Stimulated activated CD8-positive, alpha-beta memory T cell treated with anti-CD3 and anti-CD28 coated beads, Interleukin-12 subunit alpha, Interleukin-12 subunit beta, amount 100 ng/mL, for 24 hours (primary cell): ENCODE measurements around the gene ATP2B1.
"Not testable (repeated sequence)": the region's sequence is repeated elsewhere in the genome, so short reads cannot be mapped to it uniquely, and the experiment has no call there.

ENCODE experiments used
- DNase-seq: peaks from one replicate; pipeline ENCODE4 v3.0.0-alpha.2; 2020; ENCODE audit errors: extremely low read depth

Gene ATP2B1

DNA sequence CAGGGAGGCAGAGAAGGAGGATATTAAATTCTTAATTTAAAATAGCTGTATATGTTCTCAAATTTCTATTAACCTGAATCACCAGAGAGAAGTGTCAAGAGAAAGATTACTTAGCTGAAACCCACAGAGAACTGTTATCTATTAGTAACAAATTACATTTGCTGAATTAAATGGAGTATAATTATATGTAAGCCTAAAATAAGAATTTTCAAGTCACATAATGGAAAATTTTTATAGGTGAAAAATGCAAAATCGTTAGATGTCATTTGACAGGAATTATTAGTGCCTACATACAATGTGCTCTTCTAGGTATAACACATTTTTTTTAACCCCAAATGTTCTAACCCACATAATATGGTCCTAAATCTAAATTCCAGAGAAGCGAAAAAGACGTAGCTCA is 4.1 kb upstream of the ATP2B1 start:
- no peak for DNase-seq

DNA sequence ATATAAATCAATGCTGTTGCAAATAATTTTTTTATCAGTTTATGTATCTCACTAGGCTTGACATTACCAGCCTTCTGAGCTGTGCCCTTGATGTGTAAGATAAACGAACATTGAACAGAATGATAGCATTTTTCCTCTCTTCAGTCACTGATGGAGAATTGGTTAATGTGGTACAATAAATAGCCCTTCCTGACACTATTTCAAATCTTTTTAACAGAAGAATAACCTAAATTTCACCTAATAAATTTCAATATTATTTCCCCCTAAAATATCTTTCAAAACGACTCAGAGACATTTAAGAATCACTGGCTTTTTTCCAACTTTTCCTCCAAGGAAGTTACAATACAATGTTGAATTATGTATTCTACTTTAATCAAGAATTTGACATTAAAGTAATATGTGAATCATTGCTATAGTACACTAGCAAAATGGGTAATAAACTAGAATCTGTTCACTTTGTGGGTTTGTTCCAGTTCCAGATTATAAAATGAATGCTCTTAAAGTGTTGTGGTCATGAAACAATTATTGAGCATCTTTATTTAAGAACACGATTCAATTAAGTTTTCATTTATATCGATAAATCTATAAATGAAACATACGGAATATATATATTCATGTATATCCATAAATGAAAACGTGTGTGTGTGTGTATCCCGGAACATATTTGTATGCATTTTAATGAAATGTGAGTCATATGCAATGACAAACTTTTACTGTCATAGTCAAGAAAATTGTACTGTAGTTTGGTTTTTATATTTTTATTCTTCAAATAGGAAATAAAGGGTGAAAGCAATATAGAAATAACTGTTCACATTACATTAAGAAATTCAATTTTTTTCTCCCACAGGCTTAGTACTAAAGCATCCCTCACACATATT is 2.5 kb upstream of the ATP2B1 start:
- DNase-seq, result no peak

DNA sequence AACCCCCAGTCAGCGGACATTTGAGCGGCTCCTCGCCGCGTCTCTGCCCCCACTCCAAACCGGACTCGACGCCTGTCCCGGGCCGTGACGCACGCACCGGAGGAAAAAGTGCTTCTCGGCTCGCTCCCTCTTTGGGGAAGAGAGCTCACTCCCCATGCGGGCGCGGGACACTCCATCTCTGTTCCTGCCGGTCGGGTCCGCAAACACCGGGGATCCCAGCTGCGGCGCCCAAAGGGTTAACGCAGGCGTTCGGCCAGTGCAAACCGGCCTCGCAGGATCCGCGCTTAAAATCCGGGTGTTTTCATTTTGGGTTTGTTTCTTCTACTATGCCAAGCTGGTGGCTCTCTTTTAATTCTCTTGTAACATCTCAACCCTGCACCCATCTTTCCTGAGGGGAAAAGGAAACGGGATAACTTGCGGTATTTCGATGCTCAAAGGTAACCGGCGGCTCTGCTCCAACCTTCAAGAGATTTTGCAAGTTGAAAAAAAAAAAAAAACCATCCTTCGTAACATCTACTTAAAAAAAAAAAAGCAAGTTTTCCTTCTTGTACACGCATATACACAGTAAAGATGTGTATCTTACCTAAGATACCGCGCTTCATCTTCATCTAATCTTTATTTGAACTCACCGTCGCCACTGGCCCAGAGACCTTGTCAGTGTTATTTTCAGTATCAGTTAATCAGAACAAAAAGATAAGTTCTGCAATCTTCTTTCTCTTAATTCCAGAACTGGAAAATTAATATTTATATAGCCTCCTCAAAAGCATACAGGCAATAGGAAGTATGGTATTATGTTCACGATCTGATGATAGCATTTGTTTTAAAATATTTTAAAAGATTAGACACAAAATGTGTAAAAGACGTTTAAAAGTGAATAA is 1.6 kb upstream of the ATP2B1 start:
- no peak for DNase-seq

DNA sequence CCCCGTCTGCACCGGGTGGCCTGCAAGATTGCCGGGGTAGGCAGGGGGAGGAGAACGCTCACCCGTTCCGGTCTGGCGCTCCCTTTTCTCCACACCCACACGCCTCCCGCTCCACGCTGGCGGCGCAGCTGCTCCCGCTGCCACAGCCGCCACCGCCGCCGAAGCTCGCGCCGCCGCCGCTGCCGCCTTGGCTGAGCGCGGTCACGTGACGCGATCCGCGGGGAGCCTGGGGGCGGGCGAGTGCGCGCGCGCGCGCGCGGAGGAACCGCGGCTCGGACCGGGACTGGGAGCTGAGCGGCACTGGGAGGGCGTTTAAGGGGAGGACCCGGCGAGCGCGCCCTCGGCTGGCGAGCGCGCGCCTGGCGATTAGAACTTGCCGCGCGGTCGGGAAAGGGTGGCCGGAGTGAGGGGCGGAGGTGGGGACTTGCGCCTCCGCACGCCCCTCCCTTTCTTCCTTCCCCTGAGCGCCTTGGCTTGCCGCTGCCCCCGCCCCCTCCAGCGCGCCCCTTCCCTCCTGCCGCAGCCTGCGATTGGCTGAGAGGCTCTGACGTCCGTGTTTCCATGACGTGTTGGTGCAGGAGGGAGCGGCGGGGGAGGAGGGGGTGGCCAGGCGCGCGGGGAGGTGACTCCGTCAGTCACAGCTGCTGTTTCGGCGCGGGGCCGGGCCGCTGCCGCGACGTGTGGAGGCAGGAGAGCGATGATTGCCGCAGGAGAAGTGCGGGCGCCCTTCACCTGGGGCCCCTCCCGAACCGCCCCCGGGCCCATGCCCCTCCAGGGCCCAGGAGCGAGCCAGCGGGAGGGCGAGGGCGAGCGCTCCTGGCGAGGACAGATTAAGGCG is 738 bp upstream of the ATP2B1 start:
- peak; percentile 97 for DNase-seq

DNA sequence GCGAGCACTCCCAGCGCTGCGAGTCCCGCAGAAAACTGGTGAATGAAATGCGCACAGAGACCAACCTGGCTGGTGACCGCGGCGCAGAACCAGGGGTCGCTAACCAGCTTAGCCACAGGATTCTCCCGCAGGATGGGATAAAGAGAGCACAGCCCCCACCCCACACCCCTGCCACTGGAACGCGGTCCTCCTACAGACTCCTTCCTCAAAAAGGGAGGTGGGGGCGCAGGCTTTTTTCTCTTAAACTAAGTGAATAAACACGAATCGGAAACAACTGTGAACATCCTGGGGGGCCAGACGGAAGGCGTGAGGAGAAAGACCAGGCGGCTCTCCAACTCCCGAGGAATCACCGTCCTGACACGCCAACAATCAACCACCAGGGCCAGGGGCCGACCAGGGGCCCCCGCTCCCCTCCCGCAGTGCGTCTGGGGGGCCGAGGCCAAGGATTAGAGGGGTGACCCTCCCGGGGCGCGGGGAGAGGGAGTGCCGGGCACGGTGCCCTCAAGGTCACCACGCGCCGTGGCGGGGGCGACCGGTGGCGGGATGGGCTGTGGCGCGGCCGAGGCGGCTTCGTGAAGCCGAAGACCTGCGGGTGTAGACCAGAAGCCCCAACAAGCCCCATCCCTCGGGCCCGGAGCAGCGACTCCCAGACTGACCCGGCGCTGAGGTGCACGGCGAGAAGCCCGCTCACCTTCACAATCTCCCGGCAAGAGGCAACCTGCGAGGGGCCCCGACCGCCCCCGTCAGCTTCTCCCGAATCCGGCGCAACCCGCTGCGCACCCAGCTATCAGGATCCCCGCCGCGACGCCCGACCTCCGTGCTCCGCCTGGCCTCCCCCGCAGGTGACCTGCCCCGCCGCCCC is 704 bp downstream of the ATP2B1 start:
- DNase-seq, result peak; percentile 9

DNA sequence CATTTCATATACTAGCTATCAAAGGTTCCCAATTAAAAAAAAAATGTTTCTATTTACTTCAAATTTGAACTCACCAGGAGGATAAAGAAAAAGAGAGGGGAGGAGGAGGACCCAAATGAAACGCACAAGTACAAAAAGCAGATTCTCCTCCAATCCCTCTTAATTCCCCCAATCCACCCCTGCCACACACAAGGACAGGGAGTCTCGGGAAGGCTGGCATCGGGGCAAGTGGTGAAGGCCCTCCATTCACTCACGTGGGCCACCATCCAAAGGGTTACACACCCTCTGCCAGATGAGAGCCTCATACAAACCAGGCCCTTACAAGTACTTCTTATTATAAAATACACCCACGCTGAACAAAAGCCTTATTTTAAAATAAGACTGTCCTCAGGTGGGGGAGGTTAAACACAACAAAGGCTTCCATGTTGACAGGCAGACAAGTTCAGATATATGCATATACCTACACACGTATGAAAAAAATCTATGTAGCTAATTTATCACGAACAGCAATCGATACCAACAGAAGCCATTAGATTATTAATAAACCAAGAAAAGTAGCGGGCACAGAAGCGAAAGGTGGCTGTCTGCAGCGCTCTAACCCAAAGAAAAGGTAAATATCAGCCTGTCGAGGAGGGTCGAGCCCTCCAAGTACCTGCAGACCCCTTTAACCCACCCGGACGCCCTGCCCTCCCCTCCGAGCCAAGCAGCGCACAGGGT is 1.5 kb downstream of the ATP2B1 start:
- no peak for DNase-seq

DNA sequence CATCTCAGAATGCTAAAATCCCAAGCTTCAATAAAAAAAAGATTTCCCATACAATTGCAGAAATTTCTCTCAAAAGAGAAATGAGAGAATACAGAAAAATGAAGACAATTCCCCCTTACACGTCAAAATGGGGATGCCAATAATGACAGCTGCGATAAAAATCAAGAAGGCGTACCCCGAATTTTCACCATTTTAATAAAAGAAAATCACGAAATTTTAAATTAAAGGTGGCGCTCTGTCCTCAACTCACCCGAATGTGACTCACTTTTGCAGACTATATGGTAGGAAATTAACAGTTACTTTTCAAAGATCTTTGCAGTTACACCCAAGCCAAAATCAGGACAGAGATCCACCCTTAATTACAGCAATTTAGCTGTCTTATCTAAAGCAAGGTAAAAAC is 2.1 kb downstream of the ATP2B1 start:
- no peak for DNase-seq

DNA sequence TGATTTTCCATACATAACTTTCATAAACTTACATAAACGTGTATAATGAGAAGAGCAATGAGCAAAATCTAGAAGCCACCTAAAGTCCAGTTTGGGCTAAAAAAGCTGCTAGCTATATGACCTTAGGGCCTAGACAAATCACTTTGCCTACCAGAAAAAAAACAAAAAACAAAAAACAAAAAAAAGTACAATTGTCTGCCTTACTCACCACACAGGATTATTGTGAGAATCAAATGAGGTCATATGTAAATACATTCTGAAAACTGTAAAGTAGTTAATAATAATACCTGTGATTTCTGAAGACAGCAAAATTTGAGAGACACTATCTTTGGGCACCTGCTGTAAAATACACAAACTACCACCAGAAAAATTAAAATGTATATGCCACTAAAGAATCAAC is 4.2 kb downstream of the ATP2B1 start:
- no peak for DNase-seq

DNA sequence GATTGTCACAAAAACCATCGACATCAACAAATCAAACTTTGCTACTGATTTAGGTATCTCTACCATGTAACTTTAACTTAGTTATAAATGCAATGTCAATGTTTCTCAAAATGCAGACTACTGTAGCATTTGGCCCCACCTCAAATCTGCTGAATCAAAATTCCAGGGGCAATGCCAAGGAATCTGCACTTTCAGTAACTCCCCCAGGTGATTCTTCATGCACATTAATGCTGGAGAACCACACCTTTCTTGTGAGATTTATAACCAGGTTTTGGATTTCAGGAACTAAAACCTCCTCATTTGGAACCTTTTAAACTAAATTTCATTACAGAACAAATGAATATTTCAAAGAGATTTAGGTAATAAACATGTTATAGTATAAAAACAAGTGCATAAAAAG is 4.9 kb downstream of the ATP2B1 start:
- no peak for DNase-seq

DNA sequence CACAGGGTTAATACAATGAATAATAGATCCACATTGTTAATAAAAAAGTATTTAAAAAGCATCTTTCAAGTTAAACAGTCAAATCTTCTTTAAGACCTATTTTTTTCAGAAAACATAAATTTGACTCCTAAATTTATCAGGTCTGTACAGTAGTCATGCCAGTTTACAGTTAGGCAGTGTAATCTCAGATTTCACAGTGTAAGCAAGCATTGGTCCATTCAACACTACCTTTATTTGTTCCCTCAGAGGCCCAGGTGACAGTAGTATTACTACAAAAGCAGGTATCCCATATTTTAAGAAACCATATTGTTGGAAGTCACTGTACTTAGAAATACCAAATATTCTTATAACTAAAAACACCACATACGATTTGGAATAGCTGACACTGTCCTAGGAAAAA is 6.1 kb downstream of the ATP2B1 start:
- DNase-seq, result no peak

DNA sequence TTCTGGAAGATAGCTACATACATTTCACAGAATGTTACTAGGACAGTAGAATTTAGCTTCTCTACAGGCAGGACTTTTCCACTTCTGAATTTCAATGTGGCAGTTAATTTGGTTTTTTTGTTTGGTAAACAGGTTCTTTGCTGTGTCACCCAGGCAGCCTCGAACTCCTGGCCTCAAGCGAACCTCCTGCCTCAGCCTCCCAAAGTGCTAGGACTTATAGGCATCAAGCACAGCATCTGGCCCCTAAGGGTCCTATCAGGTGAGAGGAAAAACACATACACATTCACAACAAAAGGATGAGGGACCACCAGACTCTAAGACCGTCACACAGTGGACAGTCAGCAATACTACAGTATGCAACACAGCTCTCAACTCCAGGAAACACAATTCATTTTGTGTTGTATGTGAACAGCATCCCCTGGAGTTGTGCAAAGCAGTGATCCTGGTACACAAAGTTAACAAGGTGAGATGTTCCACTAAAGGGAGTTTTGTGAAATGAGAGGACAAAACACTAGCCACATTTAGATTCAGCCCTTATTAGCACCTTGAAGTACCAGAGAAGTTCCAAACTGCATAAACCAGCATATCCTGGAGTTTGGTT is 6.9 kb downstream of the ATP2B1 start:
- DNase-seq, result no peak

DNA sequence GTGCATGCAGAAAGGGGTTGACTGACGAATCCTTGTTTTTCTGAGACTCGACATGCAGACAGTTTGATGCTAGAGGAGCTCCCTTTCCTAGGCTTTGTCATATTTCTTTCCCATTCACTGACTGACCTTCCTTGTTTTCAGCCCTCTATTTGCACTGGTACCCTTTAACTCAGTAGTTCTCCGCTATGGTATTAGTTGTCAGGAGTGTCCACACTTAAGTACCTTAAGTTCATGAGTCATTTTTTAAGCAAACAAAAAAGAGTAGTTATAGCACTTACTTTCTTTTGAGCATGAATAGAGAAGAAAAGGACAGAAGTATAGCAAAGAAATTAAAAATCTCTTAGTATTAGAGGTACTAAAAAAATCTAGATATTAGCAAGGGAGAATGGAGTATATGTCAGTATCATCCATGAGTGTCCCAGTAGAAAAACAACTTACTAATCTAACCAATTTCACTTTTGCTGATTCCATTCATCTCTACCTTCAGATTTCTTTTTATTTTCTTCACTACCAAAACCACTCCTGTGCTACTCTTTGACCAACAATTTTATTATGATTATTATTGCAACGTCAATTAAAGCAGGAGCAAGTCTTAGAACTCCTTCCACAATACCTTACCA is 8.3 kb downstream of the ATP2B1 start:
- DNase-seq, result no peak

DNA sequence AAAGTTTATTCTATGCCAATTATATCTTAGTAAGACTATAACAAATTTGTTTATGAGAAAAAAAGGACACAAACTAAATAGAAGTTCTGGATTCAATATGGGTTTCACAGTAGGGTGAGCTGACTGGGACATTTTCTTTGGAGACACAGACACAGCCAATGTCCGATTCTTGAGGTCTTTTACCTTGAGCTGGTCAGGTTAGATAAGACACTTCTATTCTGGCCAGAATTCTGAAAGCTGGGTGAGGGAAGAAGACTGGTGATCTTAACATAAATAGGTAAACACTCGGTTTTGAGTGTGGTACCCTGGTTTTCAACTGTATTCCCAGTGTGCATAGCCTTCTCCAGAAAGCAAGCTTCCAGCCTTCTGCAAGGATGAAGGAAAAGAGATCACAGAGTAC is 10.0 kb downstream of the ATP2B1 start:
- no peak for DNase-seq

DNA sequence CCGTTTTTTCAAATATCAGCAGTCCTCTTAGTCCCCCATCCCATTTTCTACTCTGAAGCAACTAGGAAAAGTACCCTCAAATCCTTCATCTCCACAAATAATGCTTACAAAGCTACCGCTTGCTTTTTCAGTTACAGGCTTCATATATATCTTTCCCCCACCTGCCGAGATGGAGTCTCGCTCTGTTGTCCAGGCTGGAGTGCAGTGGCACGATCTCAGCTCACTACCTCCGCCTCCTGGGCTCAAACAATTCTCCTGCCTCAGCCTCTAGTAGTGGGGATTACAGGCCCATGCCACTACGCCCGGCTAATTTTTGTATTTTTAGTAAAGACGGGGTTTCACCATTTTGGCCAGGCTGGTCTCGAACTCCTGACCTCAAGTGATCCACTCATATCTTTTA is 10.9 kb downstream of the ATP2B1 start:
- DNase-seq, result not testable (repeated sequence)

DNA sequence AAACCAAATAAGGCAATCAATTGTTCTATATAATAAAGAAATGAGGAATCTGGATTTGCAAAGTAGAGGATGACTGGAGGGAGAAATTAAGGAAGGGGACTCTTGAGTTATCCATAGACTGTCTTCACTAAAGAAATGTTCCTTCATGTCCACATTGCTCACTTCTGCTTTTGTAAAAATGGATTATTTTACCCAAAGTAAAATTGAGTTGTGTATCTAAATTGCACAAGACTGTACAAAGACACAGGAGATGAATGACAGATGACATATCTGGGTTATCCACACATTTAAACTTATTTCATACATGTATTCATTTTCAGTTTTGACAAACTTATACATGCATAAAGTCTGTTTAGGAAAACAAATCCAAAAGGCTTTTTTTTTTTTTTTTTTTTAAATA is 11.3 kb downstream of the ATP2B1 start:
- no peak for DNase-seq

DNA sequence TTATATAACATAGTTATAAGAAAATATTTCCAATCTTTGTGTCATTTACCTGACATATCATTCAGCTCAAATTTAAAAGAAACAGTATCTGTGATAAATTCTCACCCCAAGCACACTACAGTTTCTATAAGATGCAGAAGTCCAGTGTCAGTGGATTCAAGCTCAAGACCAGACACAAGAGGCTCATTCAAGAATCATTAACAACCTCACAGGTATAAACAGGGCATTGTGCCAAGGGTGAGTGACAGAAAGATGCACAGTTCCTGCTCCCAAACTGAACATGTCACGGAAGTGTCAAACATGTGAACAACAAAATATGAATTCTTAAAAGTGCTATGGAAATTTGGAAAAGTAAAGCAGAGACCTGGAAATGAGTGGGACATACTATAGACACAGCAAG is 12.8 kb downstream of the ATP2B1 start:
- no peak for DNase-seq

DNA sequence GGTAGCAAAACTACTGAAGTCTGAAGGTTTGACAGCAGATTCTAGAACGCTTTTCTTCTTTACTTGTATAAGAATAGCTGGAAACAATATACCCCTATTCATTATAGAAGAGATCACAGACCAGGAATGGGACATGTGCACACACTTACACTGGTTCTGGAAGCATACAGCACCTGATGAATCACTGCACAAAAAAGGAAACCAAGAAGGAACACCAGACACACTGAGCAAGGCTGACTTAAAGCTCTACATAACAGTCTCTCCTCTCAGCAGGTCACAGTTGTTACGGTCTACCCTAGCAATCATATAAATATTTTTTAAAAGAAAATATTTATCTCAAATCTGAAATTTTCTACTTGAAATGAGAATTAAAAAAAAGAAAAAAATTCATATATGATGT is 13.5 kb downstream of the ATP2B1 start:
- DNase-seq, result no peak

DNA sequence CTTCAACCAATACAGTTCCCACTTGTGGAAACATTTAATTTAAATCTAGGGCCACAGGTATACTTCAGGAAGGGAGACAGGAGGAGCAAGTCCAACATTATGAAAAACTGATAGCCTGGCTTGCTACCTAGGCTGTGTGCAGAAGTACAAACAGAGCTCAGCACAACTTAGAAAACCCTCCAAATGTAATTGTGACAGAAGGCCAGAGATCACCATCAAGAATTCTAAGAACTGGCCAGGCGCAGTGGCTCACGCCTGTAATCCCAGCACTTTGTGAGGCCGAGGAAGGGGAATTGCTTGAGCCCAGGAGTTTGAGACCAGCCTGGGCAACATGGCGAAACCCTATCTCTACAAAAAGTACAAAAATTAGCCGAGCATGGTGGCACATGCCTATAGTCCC is 14.1 kb downstream of the ATP2B1 start:
- no peak for DNase-seq

DNA sequence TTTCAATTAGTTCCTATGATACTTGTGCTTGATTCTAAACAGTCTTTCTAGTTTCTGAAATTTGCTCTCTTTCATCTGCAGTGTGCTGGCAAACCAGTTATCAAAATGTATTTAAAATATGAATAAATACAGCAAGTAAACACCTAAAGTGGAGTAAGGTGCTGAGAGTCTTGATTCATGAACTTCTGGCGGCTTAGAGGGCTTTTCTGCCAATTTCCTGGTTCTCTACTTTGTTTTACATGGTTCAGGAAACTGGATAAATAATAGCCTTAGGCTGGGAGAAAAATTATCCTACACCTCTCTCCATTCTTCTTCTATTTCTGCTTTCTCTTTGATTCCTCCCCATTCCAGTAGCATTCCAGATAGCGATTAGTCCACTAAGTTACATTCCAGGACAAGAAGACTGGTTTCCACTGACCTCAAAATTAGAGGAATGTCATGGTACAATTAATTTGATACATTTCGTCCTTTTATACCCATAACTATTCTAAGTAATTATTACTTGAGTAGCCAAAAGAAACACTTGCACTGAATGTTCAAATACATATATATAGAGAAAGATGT is 14.9 kb downstream of the ATP2B1 start:
- no peak for DNase-seq
